Esophagus (tissue), 2 donors: Measurements from ENCODE around the gene PSMD8. TPM values are rescaled to one million over a fixed set of nuclear protein-coding genes. Genes with fewer than 3 reads are reported as not detected.

Source experiments
- H3K27ac ChIP-seq, 2 donors: one replicate each; pipeline ENCODE4 v1.5.1; 2013; ENCODE audit warnings: low read depth in 2 of 2, mild to moderate bottlenecking in 2 of 2, inconsistent platforms in 1 of 2, low read length in 1 of 2, moderate library complexity in 1 of 2
- H3K27me3 ChIP-seq, 2 donors: one replicate each; pipeline ENCODE4 v1.6.1; 2013; ENCODE audit warnings: low read length in 2 of 2, control low read depth in 1 of 2, mild to moderate bottlenecking in 1 of 2; ENCODE audit not compliant: insufficient read depth in 2 of 2, control insufficient read depth in 1 of 2
- H3K36me3 ChIP-seq, 2 donors: one replicate each; pipeline ENCODE4 v1.6.1; 2013; ENCODE audit warnings: low read length in 1 of 2; ENCODE audit not compliant: control insufficient read depth in 2 of 2, insufficient read depth in 2 of 2
- H3K4me1 ChIP-seq, 2 donors: one replicate each; pipeline ENCODE4 v1.6.1; 2013; ENCODE audit warnings: low read length in 1 of 2; ENCODE audit not compliant: control insufficient read depth in 2 of 2, insufficient read depth in 2 of 2
- H3K4me3 ChIP-seq, 2 donors: one replicate each; pipeline ENCODE4 v1.5.1; 2013; ENCODE audit warnings: low read length in 2 of 2, mild to moderate bottlenecking in 2 of 2, low read depth in 1 of 2, moderate library complexity in 1 of 2
- H3K9me3 ChIP-seq, 2 donors: one replicate each; pipeline ENCODE4 v1.6.1; 2013; ENCODE audit warnings: mild to moderate bottlenecking in 2 of 2, low read depth in 1 of 2, low read length in 1 of 2, moderate library complexity in 1 of 2; ENCODE audit not compliant: control insufficient read depth in 2 of 2, insufficient read depth in 1 of 2
- WGBS, 2 donors: extraction: QIAGEN DNeasy Blood & Tissue Kit; methylation state at CpG; one replicate each; pipeline ENCODE4 v1.1.7; 2013; 5-methylcytosine and 5-hydroxymethylcytosine counted together
- polyA plus RNA-seq, 2 donors: library from polyadenylated mRNA; stranded (reverse); fragments of 200-250 nt; gene quantifications; one replicate each; pipeline ENCODE4 v1.2.3, GENCODE V29; 2013
- donor health status: healthy with polysubstance abuse.
- donor health status: Bipolar disorder and iron deficiency.

Gene PSMD8
- polyA plus RNA-seq, 2 donors: 46.7 to 162 TPM

DNA sequence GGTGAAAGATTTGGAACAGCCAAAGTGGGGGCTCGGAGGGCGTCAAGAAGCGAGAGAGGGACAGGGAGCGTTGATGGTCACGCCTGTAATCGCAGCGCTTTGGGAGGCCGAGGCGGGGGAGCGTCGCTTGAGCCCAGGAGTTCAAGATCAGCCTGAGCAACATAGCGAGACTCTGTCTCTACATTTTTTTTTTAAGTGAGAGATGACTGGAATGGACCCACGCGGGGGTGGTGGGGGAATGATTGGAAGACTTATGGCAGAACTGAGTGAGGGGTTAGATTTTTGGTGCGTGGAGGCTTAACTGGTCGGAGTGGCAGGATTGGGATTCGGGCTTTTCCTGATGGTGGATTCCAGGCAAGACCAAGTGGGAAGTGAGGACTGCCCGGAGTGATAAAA lies 725 bp downstream of the PSMD8 start:
- Histone ChIP-seq H3K4me1 (peaks cover 7 to 8% of the 10 kb centered on the region in 2 donors), H3K9me3 (no peaks in the 10 kb centered on the region), H3K4me3 (peak overlapping the region; percentile 72 to 82), H3K27ac (peak overlapping the region; percentile 90 to 95), H3K36me3 (peaks cover 0 to 7% of the 10 kb centered on the region in 2 donors), H3K27me3 (no peaks in the 10 kb centered on the region)
- 1 to 3% methylated on average over 18 of the region's 18 CpGs for WGBS, 2 donors

DNA sequence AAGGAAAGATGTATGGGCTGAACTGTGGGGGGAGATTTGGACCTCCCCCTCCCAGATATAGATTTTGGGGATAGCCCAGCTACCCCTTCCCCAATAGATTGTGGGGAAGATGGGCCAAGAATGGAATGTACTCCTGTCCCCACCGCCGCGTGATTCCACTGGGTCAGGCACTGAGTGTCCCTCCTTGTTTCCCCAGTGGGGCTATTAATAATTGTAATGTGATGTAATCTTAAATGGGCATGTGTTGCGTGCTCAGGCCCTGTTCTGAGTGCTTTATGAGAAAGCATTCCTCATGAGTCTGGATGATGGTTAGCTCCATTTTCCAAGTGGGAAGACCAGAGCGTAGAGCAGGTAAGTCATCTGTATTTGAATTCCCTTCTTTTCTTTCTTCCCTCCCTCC lies 1.4 kb downstream of the PSMD8 start:
- peak overlapping the region in 1 of 2 donors; percentile 95 for H3K27ac ChIP-seq
- H3K4me1 ChIP-seq: peaks cover 7 to 8% of the 10 kb centered on the region in 2 donors
- H3K4me3 ChIP-seq: peak overlapping the region; percentile 72 to 82
- H3K36me3 ChIP-seq: peaks cover 0 to 12% of the 10 kb centered on the region in 2 donors
- H3K9me3 ChIP-seq: no peaks in the 10 kb centered on the region
- H3K27me3 ChIP-seq: no peaks in the 10 kb centered on the region
- 78 to 79% methylated on average over 5 of the region's 5 CpGs for WGBS, 2 donors

DNA sequence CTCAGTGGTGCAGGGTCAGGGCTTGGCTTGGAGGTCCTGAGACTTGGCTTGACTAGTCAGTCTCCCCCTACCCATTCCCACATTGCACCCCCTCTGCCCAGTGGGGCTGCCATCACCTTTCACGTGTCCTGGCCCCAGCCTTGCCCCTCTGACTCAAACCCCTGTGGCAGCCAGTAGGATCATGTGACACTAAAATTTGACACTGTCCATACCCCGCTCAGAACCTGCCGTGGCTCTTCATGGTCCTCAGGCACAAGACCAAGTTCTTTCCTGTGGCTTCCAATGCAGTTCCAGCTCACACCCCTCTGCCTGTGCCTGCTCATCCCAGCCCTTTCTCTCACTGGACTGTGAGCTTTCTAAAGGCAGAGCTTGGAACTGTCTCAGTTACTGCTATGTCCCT lies 2.2 kb downstream of the PSMD8 start:
- WGBS, 2 donors: 69 to 81% methylated on average over 3 of the region's 3 CpGs
- Histone ChIP-seq H3K36me3 (peaks cover 5 to 21% of the 10 kb centered on the region in 2 donors), H3K27ac (no peak overlapping the region), H3K27me3 (no peaks in the 10 kb centered on the region), H3K4me1 (peaks cover 7 to 8% of the 10 kb centered on the region in 2 donors), H3K4me3 (no peak overlapping the region), H3K9me3 (no peaks in the 10 kb centered on the region)

DNA sequence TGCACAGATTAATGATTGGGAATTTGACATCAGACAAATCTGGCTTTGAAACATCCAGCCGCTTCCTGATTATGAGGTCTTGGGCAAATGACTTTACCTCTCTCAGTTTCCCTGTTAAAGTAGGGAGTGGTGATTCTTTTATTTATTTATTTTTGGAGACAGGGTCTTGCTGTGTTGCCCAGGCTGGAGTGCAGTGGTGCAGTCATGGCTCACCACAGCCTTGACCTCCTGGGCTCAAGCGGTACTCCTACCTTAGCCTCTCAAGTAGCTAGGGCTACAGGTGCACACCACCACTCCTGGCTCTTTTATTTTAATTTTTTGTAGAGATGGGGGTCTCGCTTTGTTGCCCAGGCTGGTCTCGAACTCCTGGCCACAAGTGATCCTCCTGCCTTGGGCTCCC lies 2.7 kb downstream of the PSMD8 start:
- Histone ChIP-seq H3K27ac (no peak overlapping the region), H3K4me1 (peaks cover 7 to 8% of the 10 kb centered on the region in 2 donors), H3K9me3 (no peaks in the 10 kb centered on the region), H3K4me3 (no peak overlapping the region), H3K36me3 (peaks cover 10 to 25% of the 10 kb centered on the region in 2 donors), H3K27me3 (no peaks in the 10 kb centered on the region)
- WGBS, 2 donors: 98% methylated on average over 4 of the region's 4 CpGs

DNA sequence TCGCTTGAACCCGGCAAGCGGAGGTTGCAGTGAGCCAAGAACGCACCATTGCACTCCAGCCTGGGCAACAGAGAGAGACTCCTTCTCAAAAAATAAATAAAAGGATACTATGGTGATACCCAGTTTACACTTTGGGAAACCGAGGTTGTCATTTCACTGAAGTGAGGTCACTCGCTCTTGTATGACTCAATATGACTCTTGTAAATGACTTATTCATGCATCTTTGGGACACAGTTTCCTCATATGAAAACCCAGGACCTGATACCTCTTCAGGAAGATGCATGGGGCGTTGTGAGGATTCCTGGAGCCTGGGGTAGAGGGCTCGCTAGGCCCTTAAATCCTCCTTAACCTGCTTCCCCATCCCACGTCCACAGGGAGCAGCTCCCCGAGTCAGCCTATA lies 4.5 kb downstream of the PSMD8 start:
- WGBS, 2 donors: 93 to 96% methylated on average over 10 of the region's 10 CpGs
- H3K4me1 ChIP-seq: peaks cover 7 to 12% of the 10 kb centered on the region in 2 donors

DNA sequence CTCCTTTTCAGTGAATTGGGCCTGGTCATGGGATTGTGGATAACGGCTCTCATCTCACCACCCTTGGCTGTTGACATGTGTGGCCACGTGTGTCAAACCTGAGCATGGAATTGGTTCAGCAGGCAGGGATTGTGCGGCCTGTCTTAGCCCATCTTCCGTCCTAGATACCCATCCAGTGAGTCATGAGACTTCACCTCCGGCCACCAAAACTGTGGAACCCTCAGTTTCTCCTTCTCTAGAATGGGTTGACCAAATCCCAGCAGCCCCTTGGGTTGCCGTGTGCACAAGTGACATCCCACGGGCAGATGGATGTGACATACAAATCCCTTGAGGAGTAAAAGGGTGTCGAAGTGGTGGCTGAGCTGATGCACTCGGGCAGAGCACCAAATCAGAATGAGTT lies 6.8 kb downstream of the PSMD8 start:
- Histone ChIP-seq H3K9me3 (no peaks in the 10 kb centered on the region), H3K4me3 (no peak overlapping the region), H3K36me3 (peaks cover 17 to 42% of the 10 kb centered on the region in 2 donors), H3K27me3 (no peaks in the 10 kb centered on the region), H3K27ac (no peak overlapping the region), H3K4me1 (peaks cover 5 to 8% of the 10 kb centered on the region in 2 donors)
- 91 to 93% methylated on average over 9 of the region's 9 CpGs for WGBS, 2 donors

More for the DNA sequence above, 4.5 kb downstream of the PSMD8 start:
- no peak overlapping the region for H3K4me3 ChIP-seq
- H3K27ac ChIP-seq: no peak overlapping the region
- no peaks in the 10 kb centered on the region for H3K27me3 ChIP-seq
- H3K36me3 ChIP-seq: peaks cover 17 to 39% of the 10 kb centered on the region in 2 donors
- H3K9me3 ChIP-seq: no peaks in the 10 kb centered on the region

DNA sequence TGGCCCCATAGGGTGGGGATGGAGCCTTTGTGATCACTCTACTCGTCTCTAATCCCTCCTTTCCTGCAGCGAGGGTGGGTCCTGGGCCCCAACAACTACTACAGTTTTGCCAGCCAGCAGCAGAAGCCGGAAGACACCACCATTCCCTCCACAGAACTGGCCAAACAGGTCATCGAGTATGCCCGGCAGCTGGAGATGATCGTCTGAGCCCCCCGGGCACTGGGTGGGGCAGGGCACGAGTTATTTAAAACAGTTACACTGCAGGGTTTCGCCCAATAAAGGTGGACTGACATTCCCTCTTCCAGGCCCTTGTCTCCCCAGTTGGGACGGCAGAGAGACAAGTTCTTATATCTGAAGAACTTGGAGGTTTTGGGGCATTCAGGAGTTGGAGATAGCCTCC lies 8.8 kb downstream of the PSMD8 start:
- Histone ChIP-seq H3K4me1 (peaks cover 5 to 17% of the 10 kb centered on the region in 2 donors), H3K27me3 (no peaks in the 10 kb centered on the region), H3K4me3 (no peak overlapping the region), H3K9me3 (no peaks in the 10 kb centered on the region), H3K36me3 (peaks cover 17 to 42% of the 10 kb centered on the region in 2 donors), H3K27ac (peak overlapping the region in 1 of 2 donors; percentile 33)
- WGBS, 2 donors: 60 to 63% methylated on average over 10 of the region's 10 CpGs

DNA sequence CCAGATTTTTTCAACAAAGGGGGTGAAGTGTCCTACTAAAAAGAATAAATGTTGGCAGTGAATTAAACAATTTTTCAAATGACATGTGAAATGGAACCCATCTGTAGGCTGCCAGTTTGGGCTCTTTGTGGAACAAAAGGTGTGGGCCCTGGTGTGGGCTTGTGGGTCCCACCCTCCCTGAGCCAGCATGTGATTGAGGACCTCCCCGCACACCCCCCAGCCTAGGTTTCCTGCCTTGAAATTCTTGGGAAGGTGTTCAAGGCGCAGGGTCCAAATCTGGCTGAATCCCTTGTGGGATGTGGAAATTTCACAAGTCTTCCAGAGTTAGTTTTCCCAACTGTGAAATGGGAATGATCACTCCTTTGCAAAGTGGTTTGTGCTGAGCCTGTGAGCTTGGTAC lies 9.4 kb downstream of the PSMD8 start:
- no peaks in the 10 kb centered on the region for H3K27me3 ChIP-seq
- H3K36me3 ChIP-seq: peaks cover 17 to 42% of the 10 kb centered on the region in 2 donors

DNA sequence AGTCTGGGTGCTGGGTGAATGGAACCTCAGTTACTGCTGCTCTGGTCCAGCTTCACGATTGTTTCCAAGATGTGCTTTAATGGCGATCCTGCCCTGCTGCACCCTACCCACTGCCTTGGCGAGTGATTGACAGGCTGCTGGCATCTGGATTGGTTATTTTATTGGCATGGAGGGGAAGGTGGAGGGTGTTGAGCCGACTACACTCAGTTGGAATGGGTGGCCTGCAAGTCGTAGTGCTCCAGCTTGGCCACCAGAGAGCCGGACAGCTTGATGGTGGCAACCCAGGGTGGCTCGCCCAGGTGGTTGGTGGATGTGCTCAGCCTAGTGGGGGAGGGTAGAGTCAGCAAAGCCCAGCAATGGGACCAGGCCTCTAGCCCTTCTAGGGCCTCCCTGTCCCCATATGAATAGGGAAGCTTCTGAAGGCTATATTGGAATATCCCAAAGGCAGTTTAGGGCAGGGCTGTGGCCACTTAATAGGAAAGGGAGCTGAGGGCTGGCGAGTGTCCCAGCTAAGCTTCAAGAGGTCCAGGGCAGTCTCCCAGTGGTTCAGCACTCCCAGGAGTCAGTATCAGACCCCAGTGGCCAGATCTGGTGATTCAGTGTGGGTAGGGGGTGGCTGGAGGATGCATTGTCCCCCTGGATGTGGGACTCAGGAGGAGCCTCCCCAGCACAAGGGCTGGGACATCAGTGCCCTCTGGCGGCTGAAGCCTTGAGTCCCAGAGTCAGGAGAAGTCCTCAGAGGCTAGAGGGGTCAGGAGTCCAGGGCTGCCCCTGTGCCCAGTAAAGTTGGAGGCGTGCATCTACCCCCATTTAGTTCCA lies 10.0 kb downstream of the PSMD8 start:
- Histone ChIP-seq H3K27ac (no peak overlapping the region), H3K9me3 (no peaks in the 10 kb centered on the region), H3K27me3 (no peaks in the 10 kb centered on the region), H3K4me1 (peaks cover 5 to 17% of the 10 kb centered on the region in 2 donors), H3K4me3 (no peak overlapping the region), H3K36me3 (peaks cover 17 to 38% of the 10 kb centered on the region in 2 donors)
- 79 to 85% methylated on average over 10 of the region's 10 CpGs for WGBS, 2 donors

More for the DNA sequence above, 9.4 kb downstream of the PSMD8 start:
- Histone ChIP-seq H3K9me3 (no peaks in the 10 kb centered on the region), H3K4me1 (peaks cover 5 to 17% of the 10 kb centered on the region in 2 donors), H3K4me3 (no peak overlapping the region), H3K27ac (no peak overlapping the region)
- WGBS, 2 donors: 94 to 96% methylated on average over 2 of the region's 2 CpGs
